ENCODE data around the gene MALAT1.

The MALAT1 gene

GRCh38 chr11:65479184-65480145 lies 19.4 kb upstream of the MALAT1 start:
- no peak for DNase-seq (ENCODE audit: low read depth)

GRCh38 chr11:65482306-65482850 lies 16.5 kb upstream of the MALAT1 start:
- DNase-seq (ENCODE audit: low read depth): no peak

- no peak for DNase-seq (ENCODE audit: low read depth)
These were observed 13.0 kb upstream of the MALAT1 start for GRCh38 chr11:65485920-65486219.

- DNase-seq (ENCODE audit: low read depth): no peak
These were observed 12.0 kb upstream of the MALAT1 start for GRCh38 chr11:65486570-65487466.

- DNase-seq (ENCODE audit: low read depth): no peak
These were observed 11.2 kb upstream of the MALAT1 start for GRCh38 chr11:65487467-65488272.

- no peak for DNase-seq (ENCODE audit: low read depth)
These were observed 10.4 kb upstream of the MALAT1 start for GRCh38 chr11:65488273-65489034.

GRCh38 chr11:65489035-65489705 lies 9.7 kb upstream of the MALAT1 start:
- DNase-seq (ENCODE audit: low read depth): no peak

GRCh38 chr11:65489706-65490320 lies 9.0 kb upstream of the MALAT1 start:
- DNase-seq (ENCODE audit: low read depth): no peak

GRCh38 chr11:65491163-65491465 lies 7.7 kb upstream of the MALAT1 start:
- no peak for DNase-seq (ENCODE audit: low read depth)

GRCh38 chr11:65491614-65492386 lies 7.0 kb upstream of the MALAT1 start:
- DNase-seq (ENCODE audit: low read depth): no peak

GRCh38 chr11:65492387-65492636 lies 6.5 kb upstream of the MALAT1 start:
- no peak for DNase-seq (ENCODE audit: low read depth)

- DNase-seq (ENCODE audit: low read depth): no peak
These were observed 6.0 kb upstream of the MALAT1 start for GRCh38 chr11:65492637-65493366.

- DNase-seq (ENCODE audit: low read depth): no peak
These were observed 5.3 kb upstream of the MALAT1 start for GRCh38 chr11:65493367-65494176.

- DNase-seq (ENCODE audit: low read depth): no peak
These were observed 2.3 kb upstream of the MALAT1 start for GRCh38 chr11:65496304-65497140.

GRCh38 chr11:65497141-65498041 lies 1.5 kb upstream of the MALAT1 start:
- DNase-seq (ENCODE audit: low read depth): peak; percentile 95

GRCh38 chr11:65498042-65498726 lies 661 bp upstream of the MALAT1 start:
- DNase-seq (ENCODE audit: low read depth): no peak
